OCI-LY3 (cell line): ENCODE results near the gene NUDT6.
"Not testable (repeated sequence)": the region's sequence is repeated elsewhere in the genome, so short reads cannot be mapped to it uniquely, and the experiment has no call there.

Source experiments
- H2AFZ ChIP-seq: fragments of 200-600, 300-600 bp; shearing (Covaris generic); 2 replicates; pipeline ENCODE4 v1.6.0; 2014; ENCODE audit warnings: antibody characterized with exemption, low read depth, low read length
- H3K27ac ChIP-seq: fragments of 200-600, 300-600 bp; sonication (generic); 2 replicates; pipeline ENCODE4 v1.5.1; 2014; ENCODE audit warnings: mild to moderate bottlenecking, low read length, moderate library complexity, mixed read lengths
- H3K27me3 ChIP-seq: fragments of 200-600, 300-600 bp; sonication (generic); 2 replicates; pipeline ENCODE4 v1.6.1; 2014; ENCODE audit warnings: low read depth, low read length, mixed read lengths
- H3K36me3 ChIP-seq: fragments of 200-600, 300-600 bp; sonication (generic); replicated peaks from 2 replicates; pipeline ENCODE3; 2014; ENCODE audit warnings: low read depth, low read length, mixed read lengths
- H3K4me1 ChIP-seq: fragments of 300-600, 200-600 bp; sonication (generic); 2 replicates; pipeline ENCODE4 v1.6.1; 2014; ENCODE audit warnings: low read length, mixed read lengths
- H3K4me2 ChIP-seq: fragments of 200-600, 300-600 bp; sonication (generic); 2 replicates; pipeline ENCODE4 v1.6.1; 2014; ENCODE audit warnings: low read length, mixed read lengths
- H3K4me3 ChIP-seq: fragments of 300-600, 200-600 bp; sonication (generic); 2 replicates; pipeline ENCODE4 v1.5.1; 2014; ENCODE audit warnings: antibody characterized with exemption, mild to moderate bottlenecking, low read length, moderate library complexity
- H3K79me2 ChIP-seq: fragments of 300-600, 200-600 bp; shearing (Covaris generic); 2 replicates; pipeline ENCODE4 v1.6.1; 2014; ENCODE audit warnings: mild to moderate bottlenecking, low read length, mixed read lengths
- H3K9ac ChIP-seq: fragments of 300-600, 200-600 bp; shearing (Covaris generic); 2 replicates; pipeline ENCODE4 v1.6.0; 2014; ENCODE audit warnings: mild to moderate bottlenecking, low read length, moderate library complexity
- H3K9me3 ChIP-seq: fragments of 200-600, 300-600 bp; shearing (Covaris generic); 2 replicates; pipeline ENCODE4 v1.6.1; 2014; ENCODE audit warnings: low read length, mixed read lengths; ENCODE audit not compliant: insufficient read depth
- H4K20me1 ChIP-seq: fragments of 200-600, 300-600 bp; sonication (generic); 2 replicates; pipeline ENCODE4 v1.6.1; 2016; ENCODE audit warnings: low read length, mixed read lengths; ENCODE audit not compliant: insufficient read depth
- EZH2phosphoT487 ChIP-seq: fragments of 200-600 bp; shearing (Covaris generic); IDR thresholded peaks from 2 replicates; pipeline ENCODE4 v1.6.1; 2018; ENCODE audit warnings: antibody characterized with exemption, mixed run types, low read depth
- TF ChIP-seq, protein P1 (sequence below): fragments of 200-600, 300-600 bp; sonication (generic); IDR thresholded peaks from 2 replicates; pipeline ENCODE4 v1.5.1; 2014; ENCODE audit warnings: antibody characterized with exemption, low read length, low read depth

The NUDT6 gene

DNA sequence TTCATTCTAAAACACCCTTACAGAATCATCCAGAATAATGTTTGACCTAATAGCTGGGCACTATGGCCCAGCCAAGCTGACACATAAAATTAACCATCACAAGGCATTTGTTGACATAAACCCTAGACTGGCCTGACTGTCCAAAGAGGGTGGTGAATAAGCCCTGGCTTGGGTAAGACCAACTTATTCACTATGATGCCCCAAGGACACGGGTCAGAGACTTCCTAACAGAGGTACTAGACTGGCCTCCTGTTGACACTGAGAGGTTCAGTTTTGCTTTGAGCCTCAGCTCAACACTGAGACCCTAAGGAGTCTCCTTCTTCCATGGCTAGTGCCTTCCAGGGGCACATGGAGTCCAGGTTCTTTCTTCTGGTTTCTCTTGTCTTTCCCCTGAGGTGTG, 74.5 kb downstream of the NUDT6 start:
- no peaks in the 10 kb centered on the region for H4K20me1 ChIP-seq
- H3K4me1 ChIP-seq: peaks cover 6% of the 10 kb centered on the region; the same call in 1 of the 2 replicates
- no peak overlapping the region for H3K4me3 ChIP-seq
- H3K36me3 ChIP-seq: peaks cover 13% of the 10 kb centered on the region
- H2AFZ ChIP-seq: no peak overlapping the region
- H3K27me3 ChIP-seq: no peaks in the 10 kb centered on the region
- no peak overlapping the region for H3K27ac ChIP-seq
- no peak overlapping the region for H3K4me2 ChIP-seq
- no peak overlapping the region for H3K9ac ChIP-seq
- H3K9me3 ChIP-seq: no peaks in the 10 kb centered on the region
- peaks cover 29% of the 10 kb centered on the region for H3K79me2 ChIP-seq
- TF ChIP-seq EZH2phosphoT487: no peak
- TF ChIP-seq, protein P1, sequence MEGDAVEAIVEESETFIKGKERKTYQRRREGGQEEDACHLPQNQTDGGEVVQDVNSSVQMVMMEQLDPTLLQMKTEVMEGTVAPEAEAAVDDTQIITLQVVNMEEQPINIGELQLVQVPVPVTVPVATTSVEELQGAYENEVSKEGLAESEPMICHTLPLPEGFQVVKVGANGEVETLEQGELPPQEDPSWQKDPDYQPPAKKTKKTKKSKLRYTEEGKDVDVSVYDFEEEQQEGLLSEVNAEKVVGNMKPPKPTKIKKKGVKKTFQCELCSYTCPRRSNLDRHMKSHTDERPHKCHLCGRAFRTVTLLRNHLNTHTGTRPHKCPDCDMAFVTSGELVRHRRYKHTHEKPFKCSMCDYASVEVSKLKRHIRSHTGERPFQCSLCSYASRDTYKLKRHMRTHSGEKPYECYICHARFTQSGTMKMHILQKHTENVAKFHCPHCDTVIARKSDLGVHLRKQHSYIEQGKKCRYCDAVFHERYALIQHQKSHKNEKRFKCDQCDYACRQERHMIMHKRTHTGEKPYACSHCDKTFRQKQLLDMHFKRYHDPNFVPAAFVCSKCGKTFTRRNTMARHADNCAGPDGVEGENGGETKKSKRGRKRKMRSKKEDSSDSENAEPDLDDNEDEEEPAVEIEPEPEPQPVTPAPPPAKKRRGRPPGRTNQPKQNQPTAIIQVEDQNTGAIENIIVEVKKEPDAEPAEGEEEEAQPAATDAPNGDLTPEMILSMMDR: no peak

DNA sequence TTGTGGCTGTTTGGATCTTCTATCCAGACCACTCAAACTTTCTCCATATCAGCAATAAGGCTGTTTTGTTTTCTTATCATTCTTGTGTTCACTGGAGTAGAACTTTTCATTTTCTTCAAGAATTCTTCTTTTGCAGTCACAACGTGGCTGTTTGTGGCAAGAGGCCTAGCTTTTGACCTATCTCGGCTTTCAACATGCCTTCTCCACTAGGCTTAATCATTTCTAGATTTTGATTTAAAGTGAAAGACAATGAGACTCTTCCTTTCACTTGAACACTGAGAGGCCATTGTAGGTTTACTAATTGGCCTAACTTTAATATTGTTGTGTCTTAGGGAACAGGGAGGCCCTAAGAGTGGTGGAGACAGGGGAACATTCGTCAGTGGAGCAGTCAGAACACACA, 76.6 kb downstream of the NUDT6 start:
- TF ChIP-seq, protein P1: no peak
- TF ChIP-seq EZH2phosphoT487: no peak
- H3K27me3 ChIP-seq: no peaks in the 10 kb centered on the region
- H2AFZ ChIP-seq: no peak overlapping the region
- no peaks in the 10 kb centered on the region for H4K20me1 ChIP-seq
- H3K4me3 ChIP-seq: no peak overlapping the region
- peaks cover 17% of the 10 kb centered on the region for H3K36me3 ChIP-seq
- peaks cover 31% of the 10 kb centered on the region for H3K79me2 ChIP-seq
- H3K9ac ChIP-seq: no peak overlapping the region
- H3K4me2 ChIP-seq: no peak overlapping the region
- no peak overlapping the region for H3K27ac ChIP-seq
- peaks cover 6% of the 10 kb centered on the region; the same call in 1 of the 2 replicates for H3K4me1 ChIP-seq
- no peaks in the 10 kb centered on the region for H3K9me3 ChIP-seq

DNA sequence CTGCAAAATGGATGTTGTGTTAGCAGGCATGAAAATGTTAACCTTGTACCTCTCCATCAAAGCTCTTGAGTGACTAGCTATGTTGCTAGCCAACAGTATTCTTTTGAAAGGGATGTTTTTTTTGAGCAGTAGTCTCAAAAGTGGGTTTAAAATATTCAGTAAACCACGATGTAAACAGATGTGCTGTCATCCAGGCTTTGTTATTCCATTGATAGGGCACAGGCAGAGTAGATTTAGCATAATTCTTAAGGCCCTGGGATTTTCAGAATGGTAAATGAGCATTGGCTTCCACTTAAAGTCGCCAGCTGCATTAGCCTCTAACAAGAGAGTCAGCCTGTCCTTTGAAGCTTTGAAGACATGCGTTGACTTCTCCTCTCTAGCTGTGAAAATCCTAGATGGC, 77.3 kb downstream of the NUDT6 start:
- TF ChIP-seq, protein P1: no peak
- TF ChIP-seq EZH2phosphoT487: no peak
- peaks cover 18% of the 10 kb centered on the region for H3K36me3 ChIP-seq
- H3K4me1 ChIP-seq: peaks cover 6% of the 10 kb centered on the region; the same call in 1 of the 2 replicates
- peaks cover 31% of the 10 kb centered on the region for H3K79me2 ChIP-seq
- H3K9me3 ChIP-seq: no peaks in the 10 kb centered on the region
- no peaks in the 10 kb centered on the region for H4K20me1 ChIP-seq
- no peak overlapping the region for H3K27ac ChIP-seq
- no peak overlapping the region for H3K4me3 ChIP-seq
- no peaks in the 10 kb centered on the region for H3K27me3 ChIP-seq
- H3K9ac ChIP-seq: no peak overlapping the region
- no peak overlapping the region for H3K4me2 ChIP-seq
- H2AFZ ChIP-seq: no peak overlapping the region

DNA sequence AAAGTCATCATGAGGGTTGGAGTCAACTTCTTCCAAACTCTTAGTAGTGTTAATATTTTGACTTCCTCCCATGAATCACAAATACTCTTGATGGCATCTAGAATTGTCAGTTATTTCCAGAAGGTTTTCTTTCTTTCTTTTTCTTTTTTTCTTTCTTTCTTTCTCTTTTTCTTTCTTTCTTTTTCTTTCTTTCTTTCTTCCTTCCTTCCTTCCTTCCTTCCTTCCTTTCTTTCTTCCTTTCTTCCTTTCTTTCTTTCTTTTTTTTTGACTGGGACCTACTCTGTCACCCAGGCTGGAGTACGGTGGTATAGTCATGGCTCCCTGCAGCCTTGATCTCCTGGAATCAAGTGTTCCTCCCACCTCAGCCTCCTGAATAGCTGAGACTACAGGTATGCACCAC, 78.0 kb downstream of the NUDT6 start:
- not testable (repeated sequence) for H3K9me3 ChIP-seq, H3K4me3 ChIP-seq, H4K20me1 ChIP-seq, H3K4me2 ChIP-seq, H3K4me1 ChIP-seq, H2AFZ ChIP-seq, H3K9ac ChIP-seq, H3K27me3 ChIP-seq, H3K27ac ChIP-seq
- Histone ChIP-seq H3K79me2 (peaks cover 31% of the 10 kb centered on the region), H3K36me3 (peaks cover 22% of the 10 kb centered on the region)
